Breast epithelium (tissue), 3 donors: ENCODE measurements around the gene TPST1.

ENCODE experiments used
- POLR2A ChIP-seq: fragments of 450-650 bp; IDR thresholded peaks from one replicate; pipeline ENCODE4 v1.6.1; 2016; ENCODE audit warnings: antibody characterized with exemption, mild to moderate bottlenecking, moderate library complexity
- POLR2AphosphoS5 ChIP-seq, 3 donors: sonication (generic); formaldehyde crosslinking; IDR thresholded peaks; one replicate each; pipeline ENCODE4 v1.6.1; 2017; ENCODE audit warnings: antibody characterized with exemption in 3 of 3
- TF ChIP-seq, protein P1 (sequence below), 3 donors: fragments of 450-650 bp; IDR thresholded peaks; one replicate each; pipeline ENCODE4 v1.5.1; 2016 to 2017; ENCODE audit warnings: antibody characterized with exemption in 3 of 3, mild to moderate bottlenecking in 3 of 3, moderate library complexity in 3 of 3

DNA sequence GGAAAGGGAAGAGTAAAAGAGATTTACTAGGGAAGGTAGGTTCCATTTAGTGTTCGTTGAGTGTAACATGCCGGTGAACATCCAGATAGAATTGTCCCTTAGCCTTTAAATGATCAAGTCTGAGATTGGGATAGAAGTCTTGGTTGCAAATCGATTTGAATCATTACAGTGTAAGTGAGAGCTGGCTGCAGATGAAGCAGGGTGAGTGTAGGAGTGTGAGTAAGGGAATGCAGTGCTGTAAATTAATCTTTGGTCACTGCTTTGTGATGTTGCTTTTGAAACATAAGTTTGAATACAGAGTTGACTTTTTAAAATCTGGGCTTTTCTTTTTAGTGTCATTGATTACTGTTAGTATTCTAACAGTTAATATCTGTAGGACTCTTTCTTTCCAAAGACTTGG lies 16.3 kb downstream of the TPST1 start:
- TF ChIP-seq POLR2A (no peak), POLR2AphosphoS5 (IDR thresholded peaks at IDR 0.05) (no peak)
- TF ChIP-seq, protein P1, sequence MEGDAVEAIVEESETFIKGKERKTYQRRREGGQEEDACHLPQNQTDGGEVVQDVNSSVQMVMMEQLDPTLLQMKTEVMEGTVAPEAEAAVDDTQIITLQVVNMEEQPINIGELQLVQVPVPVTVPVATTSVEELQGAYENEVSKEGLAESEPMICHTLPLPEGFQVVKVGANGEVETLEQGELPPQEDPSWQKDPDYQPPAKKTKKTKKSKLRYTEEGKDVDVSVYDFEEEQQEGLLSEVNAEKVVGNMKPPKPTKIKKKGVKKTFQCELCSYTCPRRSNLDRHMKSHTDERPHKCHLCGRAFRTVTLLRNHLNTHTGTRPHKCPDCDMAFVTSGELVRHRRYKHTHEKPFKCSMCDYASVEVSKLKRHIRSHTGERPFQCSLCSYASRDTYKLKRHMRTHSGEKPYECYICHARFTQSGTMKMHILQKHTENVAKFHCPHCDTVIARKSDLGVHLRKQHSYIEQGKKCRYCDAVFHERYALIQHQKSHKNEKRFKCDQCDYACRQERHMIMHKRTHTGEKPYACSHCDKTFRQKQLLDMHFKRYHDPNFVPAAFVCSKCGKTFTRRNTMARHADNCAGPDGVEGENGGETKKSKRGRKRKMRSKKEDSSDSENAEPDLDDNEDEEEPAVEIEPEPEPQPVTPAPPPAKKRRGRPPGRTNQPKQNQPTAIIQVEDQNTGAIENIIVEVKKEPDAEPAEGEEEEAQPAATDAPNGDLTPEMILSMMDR (IDR thresholded peaks at IDR 0.05) = no peak
